Ovary (tissue), 3 donors: ENCODE measurements around the gene UNC5CL.

ENCODE experiments used
- POLR2A ChIP-seq: fragments of 450-650 bp; IDR thresholded peaks from one replicate; pipeline ENCODE4 v1.6.1; 2017; ENCODE audit warnings: antibody characterized with exemption, mild to moderate bottlenecking, moderate library complexity
- TF ChIP-seq, protein P1 (sequence below), 3 donors: fragments of 450-650 bp in 2 of 3; fragments of 200-600 bp in 1 of 3; IDR thresholded peaks; one replicate each; pipeline versions ENCODE4 v1.5.1 to v1.8.0; 2016 to 2022; ENCODE audit warnings: antibody characterized with exemption in 3 of 3, mild to moderate bottlenecking in 1 of 3
- donor health status: DM: no; HTN: no; CAD: no.

DNA sequence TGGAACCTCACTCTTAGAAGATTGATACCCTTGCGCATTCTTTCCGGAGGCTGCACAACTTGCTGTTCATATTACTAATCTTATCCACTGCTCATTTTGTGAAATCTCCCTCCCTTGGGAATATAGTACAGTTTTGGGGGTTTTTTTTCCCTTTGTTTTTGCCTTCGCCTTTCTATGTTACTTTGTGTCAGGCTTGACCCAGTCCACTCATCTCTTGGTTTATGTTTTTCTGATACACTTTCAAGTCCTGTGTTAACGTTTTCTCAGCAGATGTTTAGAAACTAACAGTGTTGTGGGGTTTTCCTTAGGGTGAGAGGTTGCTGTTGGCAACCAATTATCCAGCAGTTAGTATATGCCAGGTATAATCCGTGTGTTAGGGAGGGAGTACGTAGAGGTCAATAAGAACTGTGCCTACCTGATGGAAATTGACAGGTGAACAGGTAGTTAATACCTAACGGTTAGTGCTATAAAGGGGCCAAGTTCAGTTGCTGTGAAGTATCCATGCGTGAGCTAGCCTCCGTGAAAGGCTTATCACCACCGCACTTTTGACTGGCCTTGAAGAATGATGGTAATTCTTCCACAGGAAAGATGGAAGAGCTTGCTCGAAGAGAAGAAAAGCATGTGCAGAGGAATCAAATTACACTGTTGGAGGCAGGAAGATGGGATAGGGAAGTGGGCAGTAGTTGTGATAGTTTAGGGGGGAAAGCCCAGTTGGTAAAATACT is 35.1 kb upstream of the UNC5CL start:
- TF ChIP-seq, protein P1, sequence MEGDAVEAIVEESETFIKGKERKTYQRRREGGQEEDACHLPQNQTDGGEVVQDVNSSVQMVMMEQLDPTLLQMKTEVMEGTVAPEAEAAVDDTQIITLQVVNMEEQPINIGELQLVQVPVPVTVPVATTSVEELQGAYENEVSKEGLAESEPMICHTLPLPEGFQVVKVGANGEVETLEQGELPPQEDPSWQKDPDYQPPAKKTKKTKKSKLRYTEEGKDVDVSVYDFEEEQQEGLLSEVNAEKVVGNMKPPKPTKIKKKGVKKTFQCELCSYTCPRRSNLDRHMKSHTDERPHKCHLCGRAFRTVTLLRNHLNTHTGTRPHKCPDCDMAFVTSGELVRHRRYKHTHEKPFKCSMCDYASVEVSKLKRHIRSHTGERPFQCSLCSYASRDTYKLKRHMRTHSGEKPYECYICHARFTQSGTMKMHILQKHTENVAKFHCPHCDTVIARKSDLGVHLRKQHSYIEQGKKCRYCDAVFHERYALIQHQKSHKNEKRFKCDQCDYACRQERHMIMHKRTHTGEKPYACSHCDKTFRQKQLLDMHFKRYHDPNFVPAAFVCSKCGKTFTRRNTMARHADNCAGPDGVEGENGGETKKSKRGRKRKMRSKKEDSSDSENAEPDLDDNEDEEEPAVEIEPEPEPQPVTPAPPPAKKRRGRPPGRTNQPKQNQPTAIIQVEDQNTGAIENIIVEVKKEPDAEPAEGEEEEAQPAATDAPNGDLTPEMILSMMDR (IDR thresholded peaks at IDR 0.05): no peak
- no peak for TF ChIP-seq POLR2A
